ENCODE data around the gene NR1D2.

Gene NR1D2

DNA sequence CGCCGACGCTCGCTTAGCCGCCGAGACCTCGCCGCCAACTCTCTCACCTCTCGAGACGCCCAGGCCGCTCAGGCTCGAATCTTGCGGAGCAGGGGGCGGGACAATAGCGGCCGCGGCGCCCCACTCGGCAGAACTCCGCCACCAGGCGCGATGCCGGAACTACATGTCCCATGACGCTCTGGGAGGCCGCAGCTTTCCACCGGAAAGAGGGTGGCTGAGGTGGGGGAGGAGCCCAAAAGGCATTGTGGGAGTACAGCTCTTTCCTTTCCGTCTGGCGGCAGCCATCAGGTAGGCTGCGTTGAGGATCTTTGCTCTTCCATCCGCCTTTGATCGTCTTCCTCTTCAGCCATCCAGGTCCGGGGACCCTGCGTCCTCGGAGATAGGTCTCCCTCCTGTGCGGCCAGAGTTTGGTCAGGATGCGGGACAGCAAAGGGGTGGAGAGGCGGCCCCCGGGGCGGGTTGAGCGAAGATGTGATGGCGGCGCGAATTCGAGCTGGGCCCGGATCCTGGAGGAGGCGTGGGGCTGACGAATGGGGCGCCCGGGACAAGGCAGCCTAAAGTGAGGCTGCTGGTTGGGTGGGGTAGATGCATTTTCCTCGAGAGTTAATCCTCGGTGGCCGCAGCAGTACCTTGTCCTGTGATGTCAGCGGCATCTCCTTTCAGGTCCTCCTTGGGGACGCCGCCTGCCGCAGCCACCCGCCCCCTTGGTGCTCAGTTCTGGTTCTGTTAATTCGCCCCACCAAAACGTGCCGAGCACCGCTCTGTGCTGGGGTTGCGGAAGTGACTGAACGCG lies 28.0 kb upstream of the NR1D2 start, which contains the start of the genes NKIRAS1 and RPL15 (continued):
- no peak for TF ChIP-seq PRDM6 (tag by site-specific recombination; IDR thresholded peaks at IDR 0.05)
- TF ChIP-seq ZNF600 (tag by site-specific recombination; IDR thresholded peaks at IDR 0.05): peak; percentile 52; the same call in 1 of the 2 replicates
- TF ChIP-seq SCRT2 (tag by site-specific recombination; IDR thresholded peaks at IDR 0.05): peak; percentile 80
- no peak for TF ChIP-seq ZFP3 (tag by site-specific recombination; IDR thresholded peaks at IDR 0.05; ENCODE audit: low read depth)
- TF ChIP-seq GLIS1 (tag by site-specific recombination; IDR thresholded peaks at IDR 0.05): peak; percentile 45
- TF ChIP-seq, protein P1, sequence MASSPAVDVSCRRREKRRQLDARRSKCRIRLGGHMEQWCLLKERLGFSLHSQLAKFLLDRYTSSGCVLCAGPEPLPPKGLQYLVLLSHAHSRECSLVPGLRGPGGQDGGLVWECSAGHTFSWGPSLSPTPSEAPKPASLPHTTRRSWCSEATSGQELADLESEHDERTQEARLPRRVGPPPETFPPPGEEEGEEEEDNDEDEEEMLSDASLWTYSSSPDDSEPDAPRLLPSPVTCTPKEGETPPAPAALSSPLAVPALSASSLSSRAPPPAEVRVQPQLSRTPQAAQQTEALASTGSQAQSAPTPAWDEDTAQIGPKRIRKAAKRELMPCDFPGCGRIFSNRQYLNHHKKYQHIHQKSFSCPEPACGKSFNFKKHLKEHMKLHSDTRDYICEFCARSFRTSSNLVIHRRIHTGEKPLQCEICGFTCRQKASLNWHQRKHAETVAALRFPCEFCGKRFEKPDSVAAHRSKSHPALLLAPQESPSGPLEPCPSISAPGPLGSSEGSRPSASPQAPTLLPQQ (tag by site-specific recombination; IDR thresholded peaks at IDR 0.05): peak; percentile 54; the same call in 1 of the 2 replicates
- TF ChIP-seq ATF2 (tag by site-specific recombination; IDR thresholded peaks at IDR 0.05; ENCODE audit: low read depth): no peak; the same call in 1 of the 2 replicates
- peak; percentile 26; the same call in 1 of the 2 replicates for TF ChIP-seq ZNF518A (tag by site-specific recombination; conservative IDR thresholded peaks at IDR 0.05; ENCODE audit: low read depth)
- TF ChIP-seq ZNF423 (tag by site-specific recombination; IDR thresholded peaks at IDR 0.05): no peak
- no peak for TF ChIP-seq ZNF677 (tag by site-specific recombination; IDR thresholded peaks at IDR 0.05)
- peak; percentile 66 for TF ChIP-seq WT1 (tag by site-specific recombination; IDR thresholded peaks at IDR 0.05)
- TF ChIP-seq ZNF112 (tag by site-specific recombination; IDR thresholded peaks at IDR 0.05): no peak
- no peak for TF ChIP-seq ZNF561 (tag by site-specific recombination; IDR thresholded peaks at IDR 0.05; ENCODE audit: borderline replicate concordance)
- no peak for TF ChIP-seq ZNF510 (tag by site-specific recombination; IDR thresholded peaks at IDR 0.05; ENCODE audit: insufficient replicate concordance)
- TF ChIP-seq ZBTB1 (tag by site-specific recombination; IDR thresholded peaks at IDR 0.05): no peak
- peak; percentile 88 for TF ChIP-seq ZBTB8A (tag by site-specific recombination; IDR thresholded peaks at IDR 0.05)
- TF ChIP-seq ZNF157 (tag by site-specific recombination; IDR thresholded peaks at IDR 0.05): no peak
- TF ChIP-seq ZXDB (tag by site-specific recombination; IDR thresholded peaks at IDR 0.05): peak; percentile 96
- peak; percentile 83 for TF ChIP-seq ZNF629 (tag by site-specific recombination; IDR thresholded peaks at IDR 0.05)
- TF ChIP-seq ZBTB48 (tag by site-specific recombination; IDR thresholded peaks at IDR 0.05): 0 out of 2 replicates have a peak, but pooled peaks have one; percentile 16
- no peak for TF ChIP-seq ZIC2 (tag by site-specific recombination; IDR thresholded peaks at IDR 0.05)
- TF ChIP-seq SALL2 (tag by site-specific recombination; IDR thresholded peaks at IDR 0.05; ENCODE audit: borderline replicate concordance): peak; percentile 37; the same call in 1 of the 2 replicates
- TF ChIP-seq ZNF560 (tag by site-specific recombination; IDR thresholded peaks at IDR 0.05; ENCODE audit: borderline replicate concordance): no peak
- TF ChIP-seq GLIS2 (tag by site-specific recombination; IDR thresholded peaks at IDR 0.05): peak; percentile 98
- no peak for TF ChIP-seq MEIS1 (CRISPR knock-in tag; IDR thresholded peaks at IDR 0.05; ENCODE audit: borderline replicate concordance)
- TF ChIP-seq, protein P2, sequence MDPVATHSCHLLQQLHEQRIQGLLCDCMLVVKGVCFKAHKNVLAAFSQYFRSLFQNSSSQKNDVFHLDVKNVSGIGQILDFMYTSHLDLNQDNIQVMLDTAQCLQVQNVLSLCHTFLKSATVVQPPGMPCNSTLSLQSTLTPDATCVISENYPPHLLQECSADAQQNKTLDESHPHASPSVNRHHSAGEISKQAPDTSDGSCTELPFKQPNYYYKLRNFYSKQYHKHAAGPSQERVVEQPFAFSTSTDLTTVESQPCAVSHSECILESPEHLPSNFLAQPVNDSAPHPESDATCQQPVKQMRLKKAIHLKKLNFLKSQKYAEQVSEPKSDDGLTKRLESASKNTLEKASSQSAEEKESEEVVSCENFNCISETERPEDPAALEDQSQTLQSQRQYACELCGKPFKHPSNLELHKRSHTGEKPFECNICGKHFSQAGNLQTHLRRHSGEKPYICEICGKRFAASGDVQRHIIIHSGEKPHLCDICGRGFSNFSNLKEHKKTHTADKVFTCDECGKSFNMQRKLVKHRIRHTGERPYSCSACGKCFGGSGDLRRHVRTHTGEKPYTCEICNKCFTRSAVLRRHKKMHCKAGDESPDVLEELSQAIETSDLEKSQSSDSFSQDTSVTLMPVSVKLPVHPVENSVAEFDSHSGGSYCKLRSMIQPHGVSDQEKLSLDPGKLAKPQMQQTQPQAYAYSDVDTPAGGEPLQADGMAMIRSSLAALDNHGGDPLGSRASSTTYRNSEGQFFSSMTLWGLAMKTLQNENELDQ (tag by site-specific recombination; IDR thresholded peaks at IDR 0.05; ENCODE audit: low read depth): no peak
- peak; percentile 97 for TF ChIP-seq ZFP37 (tag by site-specific recombination; IDR thresholded peaks at IDR 0.05)

Data from HEK293 (cell line).